Muscle layer of colon (tissue), 2 donors: ENCODE measurements around the gene ST6GALNAC3.
"Not testable (repeated sequence)": the region's sequence is repeated elsewhere in the genome, so short reads cannot be mapped to it uniquely, and the experiment has no call there.

Source experiments
- H3K27ac ChIP-seq: one replicate; pipeline ENCODE4 v1.7.0; 2013; ENCODE audit warnings: low read depth, mild to moderate bottlenecking, low read length, moderate library complexity
- H3K27me3 ChIP-seq, 2 donors: one replicate each; pipeline ENCODE4 v1.7.0; 2013; ENCODE audit warnings: low read length in 2 of 2, mild to moderate bottlenecking in 2 of 2; ENCODE audit not compliant: insufficient read depth in 2 of 2, control insufficient read depth in 1 of 2
- H3K36me3 ChIP-seq: one replicate; pipeline ENCODE4 v1.7.0; 2013; ENCODE audit warnings: mild to moderate bottlenecking, low read length; ENCODE audit not compliant: insufficient read depth
- H3K4me1 ChIP-seq: one replicate; pipeline ENCODE4 v1.7.0; 2013; ENCODE audit warnings: mild to moderate bottlenecking, low read length; ENCODE audit not compliant: insufficient read depth
- H3K4me3 ChIP-seq, 2 donors: one replicate each; pipeline ENCODE4 v1.7.0; 2013; ENCODE audit warnings: low read length in 2 of 2, low read depth in 1 of 2, mild to moderate bottlenecking in 1 of 2, moderate library complexity in 1 of 2
- H3K9ac ChIP-seq: one replicate; pipeline ENCODE4 v1.7.0; 2013; ENCODE audit warnings: low read length
- H3K9me3 ChIP-seq: one replicate; pipeline ENCODE4 v1.7.0; 2013; ENCODE audit warnings: mild to moderate bottlenecking, low read length
- donor health status: abdominal sarcoma.
- donor health status: Adenocarcinoma of cecum.

Gene ST6GALNAC3

DNA sequence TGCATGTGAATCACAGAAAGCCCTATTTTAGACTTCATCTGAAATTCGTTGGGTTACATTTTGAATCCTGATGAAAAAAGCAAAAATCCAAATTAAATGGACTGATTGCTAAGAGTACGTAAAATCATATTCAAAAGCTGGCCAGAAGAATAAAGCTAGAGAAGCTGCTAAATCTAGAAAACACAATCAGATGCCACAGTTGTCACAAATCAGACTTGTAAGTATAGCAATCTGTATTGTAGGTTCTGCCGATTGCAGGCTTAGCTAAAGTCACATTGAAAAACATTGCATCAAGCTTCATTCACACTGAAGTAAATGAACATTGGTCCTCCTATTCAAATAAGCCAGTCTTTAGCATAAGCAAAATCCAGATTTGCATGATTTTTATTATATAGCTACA lies 557.6 kb downstream of the ST6GALNAC3 start:
- Histone ChIP-seq H3K4me3 (no peak overlapping the region), H3K4me1 (no peaks in the 10 kb centered on the region), H3K27ac (no peak overlapping the region), H3K9me3 (no peaks in the 10 kb centered on the region), H3K9ac (no peak overlapping the region), H3K27me3 (no peaks in the 10 kb centered on the region), H3K36me3 (no peaks in the 10 kb centered on the region)

DNA sequence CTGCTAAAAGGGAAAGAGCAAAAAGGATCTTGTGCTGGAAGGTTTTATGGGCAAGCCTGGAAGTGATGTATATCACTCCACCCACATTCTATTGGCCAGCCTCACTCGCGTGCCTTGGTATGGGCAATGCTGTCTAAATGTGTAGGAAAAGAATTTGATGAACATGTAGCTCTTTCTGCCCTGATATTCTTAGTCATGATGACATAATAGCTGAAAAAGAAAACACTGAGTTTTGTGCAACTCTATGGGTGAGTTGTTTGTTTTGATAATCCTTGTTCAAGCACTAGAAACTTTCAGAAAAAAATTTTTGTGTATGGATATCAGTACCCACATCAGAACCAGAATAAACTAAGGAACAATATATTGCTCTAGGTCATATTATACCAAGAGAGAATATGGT lies 561.2 kb downstream of the ST6GALNAC3 start:
- Histone ChIP-seq H3K27me3 (no peaks in the 10 kb centered on the region), H3K4me3 (no peak overlapping the region), H3K9me3 (no peaks in the 10 kb centered on the region), H3K36me3 (no peaks in the 10 kb centered on the region), H3K27ac (no peak overlapping the region), H3K9ac (no peak overlapping the region), H3K4me1 (no peaks in the 10 kb centered on the region)

DNA sequence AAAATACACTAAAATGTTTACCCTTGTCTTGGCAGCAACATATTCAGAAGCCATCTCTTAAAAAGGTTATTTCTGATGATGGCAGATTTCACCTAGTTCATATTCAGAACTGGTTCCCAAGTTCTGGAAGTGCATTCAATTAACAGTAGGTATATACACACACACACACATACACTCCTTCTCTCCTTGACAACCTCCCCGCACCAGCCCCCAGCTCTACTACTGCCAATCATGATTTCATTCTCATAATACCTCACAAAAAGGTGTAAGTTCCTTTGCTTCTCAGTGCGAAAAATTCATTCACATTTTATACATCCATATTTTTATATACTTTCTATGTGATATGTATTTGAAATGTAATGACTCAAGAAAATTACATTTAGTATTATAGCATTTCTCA lies 564.6 kb downstream of the ST6GALNAC3 start:
- Histone ChIP-seq H3K9me3 (no peaks in the 10 kb centered on the region), H3K27ac (no peak overlapping the region), H3K4me1 (no peaks in the 10 kb centered on the region), H3K9ac (no peak overlapping the region), H3K4me3 (no peak overlapping the region), H3K27me3 (no peaks in the 10 kb centered on the region), H3K36me3 (no peaks in the 10 kb centered on the region)

DNA sequence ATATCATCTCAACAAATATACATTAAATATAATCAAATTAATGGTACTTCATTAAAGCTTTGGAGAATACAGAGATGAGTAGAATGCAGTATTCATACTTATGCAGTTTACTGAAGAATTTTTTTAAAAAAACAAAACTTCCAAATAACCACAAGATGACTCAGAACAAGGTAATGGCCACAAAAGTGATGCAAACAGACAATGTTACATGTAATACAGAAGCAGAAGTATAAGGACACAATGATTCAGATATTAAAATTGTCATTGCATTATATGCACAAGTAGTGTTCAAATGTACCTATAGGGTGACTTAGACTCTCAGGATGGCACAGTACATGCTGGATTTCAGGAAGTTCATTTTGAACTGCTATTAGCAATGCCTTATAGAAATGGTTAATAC lies 565.5 kb downstream of the ST6GALNAC3 start:
- no peak overlapping the region for H3K9ac ChIP-seq
- H3K9me3 ChIP-seq: no peaks in the 10 kb centered on the region
- no peaks in the 10 kb centered on the region for H3K36me3 ChIP-seq
- H3K27ac ChIP-seq: no peak overlapping the region
- H3K27me3 ChIP-seq: no peaks in the 10 kb centered on the region
- H3K4me1 ChIP-seq: no peaks in the 10 kb centered on the region
- no peak overlapping the region for H3K4me3 ChIP-seq

DNA sequence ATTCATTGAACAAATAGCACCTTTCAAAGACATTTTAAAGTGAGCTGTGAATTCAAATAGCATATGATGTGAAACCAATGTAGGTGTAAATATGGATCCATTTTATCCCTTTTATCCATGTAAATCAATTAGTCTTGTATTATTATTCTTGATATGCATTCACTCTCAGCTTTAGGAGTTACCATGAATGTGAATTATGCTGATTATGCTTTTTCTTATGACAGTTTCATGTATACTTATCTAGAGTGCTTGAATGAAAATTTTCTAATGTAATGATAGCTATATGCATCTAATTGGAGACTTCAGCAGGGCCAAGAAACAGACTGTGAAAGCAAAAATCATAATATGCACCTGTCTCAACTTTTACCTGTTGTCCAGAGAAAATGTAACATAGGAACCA lies 566.2 kb downstream of the ST6GALNAC3 start:
- H3K9me3 ChIP-seq: no peaks in the 10 kb centered on the region
- no peaks in the 10 kb centered on the region for H3K4me1 ChIP-seq
- no peak overlapping the region for H3K9ac ChIP-seq
- H3K36me3 ChIP-seq: no peaks in the 10 kb centered on the region
- no peaks in the 10 kb centered on the region for H3K27me3 ChIP-seq
- no peak overlapping the region for H3K4me3 ChIP-seq
- H3K27ac ChIP-seq: no peak overlapping the region

DNA sequence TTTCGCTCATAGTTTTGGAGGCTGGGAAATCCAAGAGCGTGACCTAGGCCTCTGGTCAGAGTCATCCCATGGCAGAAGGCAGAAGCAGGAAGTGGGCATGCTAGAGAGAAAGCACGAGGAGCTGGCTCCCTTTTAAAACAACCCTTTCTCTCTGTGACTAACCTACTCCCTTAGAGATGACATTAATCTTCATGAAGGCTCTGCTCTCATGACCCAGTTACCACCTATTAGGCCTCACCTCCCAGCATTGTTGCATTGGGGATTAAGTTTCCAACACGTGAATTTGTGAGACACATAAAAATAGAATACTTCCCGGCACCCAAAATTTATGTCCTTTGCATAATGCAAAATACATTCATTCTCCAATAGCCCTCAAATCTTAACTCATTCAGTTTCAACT lies 569.6 kb downstream of the ST6GALNAC3 start:
- Histone ChIP-seq H3K9me3 (no peaks in the 10 kb centered on the region), H3K4me1 (no peaks in the 10 kb centered on the region), H3K9ac (no peak overlapping the region), H3K4me3 (no peak overlapping the region), H3K27ac (no peak overlapping the region), H3K36me3 (no peaks in the 10 kb centered on the region), H3K27me3 (no peaks in the 10 kb centered on the region)

DNA sequence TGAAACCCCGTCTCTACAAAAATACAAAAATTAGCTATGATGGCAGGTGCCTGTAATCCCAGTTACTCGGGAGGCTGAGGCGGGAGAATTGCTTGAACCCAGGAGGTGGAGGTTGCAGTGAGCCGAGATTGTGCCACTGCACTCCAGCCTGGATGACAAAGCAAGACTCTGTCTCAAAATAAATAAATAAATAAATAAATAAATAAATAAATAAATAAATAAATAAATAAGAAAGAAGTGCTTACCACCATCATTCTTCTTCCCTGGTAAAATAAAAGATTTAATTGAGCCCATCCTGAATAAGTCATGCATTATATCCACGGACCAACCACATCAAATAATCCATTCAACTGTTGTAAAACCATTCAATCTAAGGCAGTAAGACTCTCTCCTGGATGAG lies 578.3 kb downstream of the ST6GALNAC3 start:
- H3K4me3 ChIP-seq, H3K9me3 ChIP-seq, H3K27me3 ChIP-seq, H3K27ac ChIP-seq, H3K9ac ChIP-seq, H3K36me3 ChIP-seq, H3K4me1 ChIP-seq: not testable (repeated sequence)

DNA sequence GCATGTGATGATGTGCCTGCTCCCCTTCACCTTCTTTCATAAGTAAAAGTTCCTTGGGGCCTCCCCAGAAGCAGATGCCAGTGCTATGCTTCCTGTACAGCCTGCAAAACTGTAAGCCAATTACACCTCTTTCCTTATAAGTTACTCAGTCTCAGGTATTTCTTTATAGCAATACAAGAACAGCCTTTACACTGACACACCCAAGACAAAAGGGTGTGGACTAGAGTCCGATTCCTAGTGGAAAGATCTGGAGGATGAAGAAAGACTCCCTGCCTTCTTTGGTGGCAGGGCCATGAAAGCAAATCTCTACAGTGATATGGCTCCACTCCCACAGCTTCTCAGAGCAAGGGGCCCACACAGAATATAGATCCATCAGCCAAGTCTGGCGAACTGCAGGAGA lies 583.1 kb downstream of the ST6GALNAC3 start:
- no peak overlapping the region for H3K9ac ChIP-seq
- no peak overlapping the region for H3K4me3 ChIP-seq
- H3K36me3 ChIP-seq: no peaks in the 10 kb centered on the region
- H3K27me3 ChIP-seq: no peaks in the 10 kb centered on the region
- H3K4me1 ChIP-seq: no peaks in the 10 kb centered on the region
- H3K27ac ChIP-seq: no peak overlapping the region
- no peaks in the 10 kb centered on the region for H3K9me3 ChIP-seq

DNA sequence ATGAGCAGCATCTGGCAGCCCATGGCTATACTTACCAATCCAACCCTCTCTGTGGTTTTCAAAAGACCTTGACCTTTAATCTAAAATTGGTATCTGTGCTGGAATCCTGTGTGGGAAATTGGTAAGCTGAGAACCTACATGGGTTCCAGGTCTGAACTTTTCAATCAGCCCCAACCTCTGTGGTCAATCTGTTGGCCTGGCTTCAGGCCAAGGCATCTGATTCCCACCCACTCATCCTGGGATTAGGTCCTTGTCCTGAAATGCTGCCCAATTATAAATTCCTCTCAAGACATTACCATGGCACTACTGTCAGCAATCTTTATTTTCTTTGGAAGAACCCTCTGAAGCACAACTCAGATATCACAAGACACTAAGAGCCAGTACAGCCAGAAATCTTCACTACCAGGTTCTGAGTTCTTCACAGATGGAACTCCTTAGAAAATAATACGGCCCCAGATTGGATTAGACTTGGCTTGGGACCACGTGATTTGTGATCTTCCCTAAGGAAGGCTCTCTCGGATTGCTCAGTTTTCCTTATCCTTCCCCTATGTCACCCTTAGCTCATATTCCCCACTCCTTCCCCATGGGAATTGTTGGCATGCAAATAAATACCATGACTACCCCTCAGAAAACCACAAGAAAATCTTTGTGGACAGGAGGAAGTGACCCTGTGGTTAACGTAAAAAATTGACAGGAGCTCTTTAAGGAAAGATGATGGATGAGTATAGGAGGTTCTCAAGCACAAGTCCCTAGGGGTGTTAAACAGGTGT lies 584.8 kb downstream of the ST6GALNAC3 start:
- no peaks in the 10 kb centered on the region for H3K36me3 ChIP-seq
- H3K9ac ChIP-seq: no peak overlapping the region
- H3K27ac ChIP-seq: no peak overlapping the region
- H3K4me1 ChIP-seq: no peaks in the 10 kb centered on the region
- no peaks in the 10 kb centered on the region for H3K9me3 ChIP-seq
- H3K4me3 ChIP-seq: no peak overlapping the region
- H3K27me3 ChIP-seq: no peaks in the 10 kb centered on the region

DNA sequence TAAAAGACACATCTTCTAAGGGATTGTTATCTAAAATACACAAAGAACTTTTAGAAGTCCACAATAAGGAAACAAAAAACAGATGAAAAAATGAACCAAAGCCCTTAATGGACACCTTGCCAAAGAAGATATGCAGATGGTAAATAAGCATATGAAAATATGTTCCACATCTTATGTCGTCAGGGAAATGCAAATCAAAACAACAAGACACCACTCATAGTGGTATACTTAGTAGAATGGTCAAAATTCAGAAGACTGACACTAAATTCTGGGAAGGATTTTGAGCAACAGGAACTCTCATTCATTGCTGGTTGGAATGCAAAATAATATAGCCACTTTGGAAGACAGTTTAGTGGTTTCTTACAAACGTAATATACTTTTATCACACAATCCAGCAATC lies 587.0 kb downstream of the ST6GALNAC3 start:
- no peak overlapping the region for H3K4me3 ChIP-seq
- H3K9me3 ChIP-seq: no peaks in the 10 kb centered on the region
- H3K27ac ChIP-seq: no peak overlapping the region
- no peaks in the 10 kb centered on the region for H3K4me1 ChIP-seq
- H3K36me3 ChIP-seq: no peaks in the 10 kb centered on the region
- no peak overlapping the region for H3K9ac ChIP-seq
- H3K27me3 ChIP-seq: no peaks in the 10 kb centered on the region

DNA sequence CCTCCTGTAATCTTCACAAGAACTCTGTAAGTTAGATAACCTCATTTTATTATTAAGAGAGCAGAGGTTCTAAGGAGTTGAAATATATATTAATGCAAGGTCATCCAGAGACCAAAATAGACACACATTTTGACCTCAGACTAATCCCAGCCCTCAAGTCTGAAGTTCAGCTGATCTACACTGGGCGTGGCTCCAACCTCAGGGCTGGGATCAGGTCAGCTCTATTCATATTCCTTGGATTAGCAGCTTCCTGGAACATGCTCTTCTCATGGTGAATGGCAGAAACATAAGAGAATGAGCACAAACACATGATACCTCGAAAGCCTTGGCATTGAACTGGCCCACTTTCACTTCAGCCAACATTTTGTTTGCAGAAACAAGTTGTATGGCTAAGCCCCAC lies 592.0 kb downstream of the ST6GALNAC3 start:
- Histone ChIP-seq H3K9ac (no peak overlapping the region), H3K4me1 (no peaks in the 10 kb centered on the region), H3K9me3 (no peaks in the 10 kb centered on the region), H3K27me3 (no peaks in the 10 kb centered on the region), H3K36me3 (no peaks in the 10 kb centered on the region), H3K27ac (no peak overlapping the region), H3K4me3 (no peak overlapping the region)

DNA sequence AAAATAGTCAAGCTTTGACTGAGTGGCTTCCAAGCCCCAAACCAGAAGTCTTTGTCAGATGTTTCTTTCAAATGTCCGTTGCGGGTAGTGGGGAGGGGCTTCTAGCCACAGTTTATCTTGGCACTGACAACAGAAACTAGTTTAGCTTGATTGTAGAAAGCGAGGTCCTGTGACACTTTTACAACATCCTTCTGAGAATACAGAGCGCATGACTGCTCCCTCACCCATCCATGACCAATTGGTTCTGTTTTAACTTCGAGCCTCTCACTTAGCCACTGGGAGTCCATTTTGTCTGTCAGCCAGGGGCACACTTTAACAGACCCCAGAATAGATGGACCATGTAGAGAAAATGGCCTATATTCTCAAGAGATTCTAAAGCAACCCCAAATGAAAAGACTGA lies 593.5 kb downstream of the ST6GALNAC3 start:
- H3K9ac ChIP-seq: no peak overlapping the region
- H3K36me3 ChIP-seq: no peaks in the 10 kb centered on the region
- no peaks in the 10 kb centered on the region for H3K4me1 ChIP-seq
- H3K27ac ChIP-seq: no peak overlapping the region
- no peak overlapping the region for H3K4me3 ChIP-seq
- H3K9me3 ChIP-seq: no peaks in the 10 kb centered on the region
- H3K27me3 ChIP-seq: no peaks in the 10 kb centered on the region
